ENCODE data around the gene PLA2G4A.

PLA2G4A gene

DNA sequence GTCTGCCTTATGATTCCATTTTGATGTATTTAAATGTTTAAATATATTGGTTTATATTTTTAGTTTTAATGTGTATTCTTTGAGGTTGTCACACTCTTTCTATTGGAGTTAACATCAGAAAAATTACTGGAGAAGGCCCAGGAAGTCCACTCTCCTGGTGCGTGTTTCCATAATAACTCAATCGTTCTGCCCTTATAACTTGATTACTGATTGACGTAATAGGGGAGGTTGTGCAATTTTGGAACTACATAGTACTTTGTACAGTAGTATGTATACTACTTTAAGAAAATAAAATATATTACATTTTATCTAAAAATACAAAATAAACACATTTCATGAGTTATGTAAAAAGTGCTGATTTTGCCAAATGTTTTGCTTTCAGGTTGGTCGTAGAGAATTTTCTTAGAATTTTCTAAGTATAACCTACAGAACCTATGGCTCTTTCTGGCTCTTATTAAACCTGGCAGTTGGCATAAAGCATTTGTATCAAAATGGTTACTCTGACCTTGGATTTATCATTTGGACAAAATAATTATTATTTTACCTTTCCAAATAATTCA lies 5.7 kb downstream of the PLA2G4A start:
- no peak for DNase-seq

DNA sequence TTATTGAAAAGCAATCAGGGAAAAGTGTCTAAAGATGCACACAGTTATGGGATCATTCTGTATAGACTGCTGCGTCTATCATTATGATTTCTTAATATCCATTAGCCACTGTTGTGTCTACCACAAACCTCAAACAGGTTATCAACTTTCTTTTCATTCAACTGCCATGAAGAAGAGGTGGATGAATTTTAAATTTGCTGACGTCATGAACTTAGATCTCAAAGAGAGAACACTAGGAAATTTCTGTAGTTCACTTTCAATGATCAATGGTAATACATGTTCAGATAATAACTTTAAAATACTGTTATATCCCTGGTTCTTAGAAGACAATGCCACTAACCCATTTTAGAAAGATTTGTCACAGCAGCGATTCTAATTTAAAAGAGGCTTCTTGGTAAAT lies 6.7 kb downstream of the PLA2G4A start:
- no peak for DNase-seq

DNA sequence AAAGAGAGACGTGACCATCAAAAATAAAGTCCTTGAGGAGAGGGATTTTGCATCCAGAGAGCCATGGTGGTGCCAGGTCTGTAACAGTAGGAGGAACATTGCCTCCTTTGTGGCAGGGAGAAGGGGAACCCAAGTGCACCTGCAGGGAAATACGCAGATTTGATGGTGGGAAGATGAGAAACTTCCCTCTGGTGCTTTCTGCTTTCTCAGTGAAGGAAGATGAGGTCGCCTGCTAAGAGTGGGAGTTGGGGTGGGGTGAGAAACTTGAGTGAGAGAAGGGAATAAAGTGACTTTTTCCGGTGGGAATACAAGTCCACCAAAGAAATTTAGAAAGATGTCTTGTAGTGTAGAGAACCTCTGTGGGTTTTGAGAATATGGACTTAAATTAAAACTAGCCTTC lies 9.1 kb downstream of the PLA2G4A start:
- DNase-seq: no peak

DNA sequence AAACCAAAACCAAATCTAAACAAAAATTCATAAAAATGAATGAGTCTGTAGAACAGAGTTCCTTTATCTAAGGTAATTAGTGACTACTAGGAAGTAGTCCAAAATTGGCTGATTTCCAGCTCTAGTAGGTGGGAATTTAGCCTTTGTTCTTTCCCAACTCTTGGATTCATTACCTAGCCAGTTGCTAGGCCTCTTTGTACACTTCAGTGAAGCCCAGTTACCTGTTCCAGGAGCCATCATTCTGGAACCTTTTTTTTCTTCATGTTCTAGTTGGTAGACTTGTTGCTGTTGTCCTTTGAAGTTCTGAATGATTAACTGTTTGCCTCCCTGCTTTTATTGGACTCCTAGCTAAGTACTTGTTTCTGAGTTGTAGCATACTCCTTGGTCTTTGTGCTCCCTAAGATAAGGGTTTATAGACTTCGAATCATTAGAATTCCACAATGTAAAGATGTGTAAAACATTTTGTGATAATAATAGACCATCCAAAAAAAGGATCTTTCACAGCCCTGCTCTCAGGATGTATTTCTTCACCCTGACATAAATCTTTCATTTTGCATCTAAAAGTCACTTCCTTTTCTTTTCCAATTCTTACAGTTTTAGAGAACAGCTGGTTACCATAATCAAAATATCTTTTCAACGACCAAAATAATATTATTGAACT lies 9.8 kb downstream of the PLA2G4A start:
- no peak for DNase-seq

DNA sequence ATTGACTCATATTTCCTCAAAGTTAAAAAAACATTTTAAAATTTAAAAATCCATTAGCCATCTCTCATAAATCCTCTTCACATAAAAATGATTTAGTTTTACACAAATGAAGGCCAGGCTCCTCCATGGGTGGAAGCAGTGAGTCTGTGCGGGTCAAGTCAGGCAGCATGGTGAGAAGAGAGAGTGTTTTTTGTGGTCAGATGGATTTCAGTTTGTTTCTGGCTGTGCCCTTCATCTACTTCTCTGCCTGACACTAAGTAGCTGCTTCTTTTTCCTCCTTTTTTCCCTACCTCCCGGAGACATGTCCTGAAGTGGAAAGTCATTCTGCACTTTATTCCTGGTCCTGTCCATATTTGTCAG lies 10.3 kb downstream of the PLA2G4A start:
- DNase-seq: no peak

DNA sequence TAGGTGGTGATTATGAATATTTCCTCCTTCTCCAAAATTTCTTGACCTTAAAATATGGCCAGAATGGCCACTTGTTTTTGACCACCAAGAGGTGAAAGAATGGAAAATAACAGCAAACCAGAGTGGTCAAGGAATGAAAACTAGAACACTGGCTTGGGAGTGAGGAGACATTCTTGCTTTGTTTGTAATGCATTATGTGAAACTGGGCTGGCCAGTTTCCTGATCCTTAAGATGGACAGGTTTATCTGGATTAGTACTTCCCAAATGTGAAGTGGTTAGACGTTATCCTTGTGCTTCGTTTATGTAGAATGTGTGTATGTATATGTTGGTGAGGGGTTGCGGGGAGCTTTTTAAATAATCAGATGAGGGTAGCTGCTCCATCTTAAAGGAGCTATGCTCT lies 12.8 kb downstream of the PLA2G4A start:
- DNase-seq: no peak

DNA sequence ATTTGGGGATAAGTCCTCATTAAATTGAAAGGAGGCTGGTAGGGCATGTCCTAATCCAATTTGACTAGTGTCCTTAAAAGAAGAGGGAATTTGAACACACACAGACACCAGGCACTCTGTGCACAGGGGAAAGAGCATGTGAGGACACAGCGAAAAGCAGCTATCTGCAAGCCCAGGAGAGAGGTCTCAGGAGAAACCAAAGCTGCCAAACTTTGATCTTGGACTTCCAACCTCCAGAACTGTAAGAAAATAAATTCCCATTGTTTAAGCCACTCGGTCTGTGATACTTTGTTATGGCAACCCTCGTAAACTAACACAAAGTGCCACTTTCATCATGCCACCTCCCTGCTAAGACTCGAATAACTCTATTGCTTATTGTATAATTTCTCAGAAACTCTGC lies 13.8 kb downstream of the PLA2G4A start:
- no peak for DNase-seq

DNA sequence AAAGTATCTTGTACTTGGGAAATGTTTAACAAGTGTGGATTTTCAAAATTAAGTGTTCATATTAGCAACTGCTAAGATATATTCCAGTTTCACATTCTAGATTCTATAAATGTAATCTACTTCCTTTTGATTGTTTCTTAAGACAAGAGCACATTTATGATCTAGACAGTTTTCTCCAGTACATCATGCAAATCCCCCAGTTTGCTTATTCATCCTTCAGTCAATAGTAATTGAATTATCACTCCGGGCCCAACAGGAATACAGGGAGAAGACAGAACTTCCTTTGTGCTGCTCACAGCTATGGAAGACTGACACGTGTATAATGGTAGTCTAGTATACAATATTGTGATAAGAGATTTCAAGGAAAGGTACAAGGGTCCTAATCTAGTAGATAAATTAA lies 14.5 kb downstream of the PLA2G4A start:
- DNase-seq: no peak

DNA sequence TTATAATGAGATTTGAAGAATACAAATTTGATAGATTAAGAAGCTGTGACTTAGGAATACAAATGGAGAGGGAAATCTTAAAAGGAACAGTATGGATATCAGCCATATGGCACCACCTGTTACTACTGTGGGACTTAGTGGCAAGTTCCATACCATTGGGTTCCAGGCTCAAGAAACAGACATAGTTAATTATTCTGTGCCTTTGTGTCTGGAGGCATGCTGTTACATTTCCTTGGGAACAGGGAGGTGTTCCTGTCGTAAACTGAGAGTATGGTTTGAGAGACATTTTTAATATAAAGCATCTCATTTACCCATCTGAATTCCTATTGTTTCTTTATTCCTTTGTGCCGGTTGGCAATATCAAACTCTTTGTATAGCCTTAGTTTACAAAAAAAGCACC lies 15.2 kb downstream of the PLA2G4A start:
- DNase-seq: no peak

DNA sequence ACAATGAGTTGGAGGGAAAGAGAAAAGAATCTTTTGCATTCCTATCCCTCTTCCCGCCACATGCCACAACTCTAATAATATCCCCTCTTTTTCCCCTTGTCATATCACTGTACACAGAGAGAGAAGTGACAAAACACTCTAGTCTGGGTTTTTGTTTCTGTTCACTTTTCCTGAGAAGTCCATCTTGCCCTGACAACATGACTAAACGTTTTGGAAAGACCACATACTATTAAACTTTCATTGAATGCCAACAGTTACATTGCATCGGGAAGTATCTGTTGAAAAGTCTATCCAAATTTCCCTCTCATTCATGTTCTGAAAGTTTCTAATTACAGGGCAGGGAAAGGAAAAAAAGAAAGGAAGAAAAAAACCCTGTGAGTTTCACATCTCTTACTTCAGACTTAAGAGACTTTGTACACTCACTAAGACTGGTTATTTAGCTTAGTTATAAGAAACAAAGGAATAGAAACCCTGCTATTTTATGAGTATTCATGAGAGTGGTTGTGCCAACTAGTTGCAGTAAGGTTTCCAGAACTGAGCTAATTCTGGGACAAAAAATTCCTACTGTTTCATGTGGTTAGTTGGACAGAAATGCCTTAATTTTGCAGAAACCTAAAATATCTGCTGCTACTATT lies 16.9 kb downstream of the PLA2G4A start:
- DNase-seq: no peak

DNA sequence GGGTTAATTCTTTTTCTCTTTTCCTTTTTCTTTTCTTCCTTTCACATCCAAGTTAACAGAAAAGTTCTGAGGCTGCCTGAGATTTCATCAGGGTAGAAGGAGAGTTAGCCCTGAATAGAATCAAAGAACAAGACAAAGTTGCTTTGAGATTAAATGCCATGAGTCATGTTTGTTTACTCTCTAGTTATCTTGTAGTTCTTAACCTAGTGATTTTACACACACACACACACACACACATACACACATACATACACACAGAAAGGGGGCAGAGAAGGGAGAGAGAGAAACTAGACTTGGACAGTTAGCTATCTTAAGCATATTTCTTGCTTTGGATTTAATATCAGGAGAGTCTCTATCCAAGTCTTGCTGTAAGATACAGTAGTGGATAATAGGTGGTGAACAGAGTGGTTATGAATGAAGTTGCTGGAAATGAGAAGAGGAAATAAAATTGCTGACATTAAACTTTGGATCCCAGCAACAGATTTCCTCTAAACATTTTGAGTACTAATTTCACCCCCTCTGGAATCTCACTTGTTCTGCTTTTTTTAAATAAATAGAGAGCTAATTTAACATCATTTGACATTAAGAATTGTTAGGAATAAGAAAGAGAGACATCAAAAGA lies 19.9 kb downstream of the PLA2G4A start:
- DNase-seq: no peak

DNA sequence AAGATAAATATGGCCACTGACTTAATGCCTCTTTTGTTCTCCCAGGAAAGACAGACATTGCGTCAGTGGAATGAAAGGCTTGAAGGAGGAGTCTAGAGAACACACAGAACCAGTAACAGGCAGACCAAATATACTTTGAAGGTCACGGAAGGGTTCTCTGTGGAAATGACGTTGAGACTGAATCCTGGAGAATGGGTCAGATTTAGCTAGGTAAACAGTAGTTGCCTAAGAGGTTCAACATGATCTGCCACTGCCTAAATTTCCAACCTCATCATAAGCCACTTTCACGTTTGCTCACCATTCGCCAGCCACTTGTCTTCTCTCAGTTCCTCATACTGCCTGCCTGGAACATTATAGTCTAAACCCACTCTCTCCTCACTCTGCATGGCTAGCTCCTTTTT lies 20.5 kb downstream of the PLA2G4A start:
- DNase-seq: no peak

DNA sequence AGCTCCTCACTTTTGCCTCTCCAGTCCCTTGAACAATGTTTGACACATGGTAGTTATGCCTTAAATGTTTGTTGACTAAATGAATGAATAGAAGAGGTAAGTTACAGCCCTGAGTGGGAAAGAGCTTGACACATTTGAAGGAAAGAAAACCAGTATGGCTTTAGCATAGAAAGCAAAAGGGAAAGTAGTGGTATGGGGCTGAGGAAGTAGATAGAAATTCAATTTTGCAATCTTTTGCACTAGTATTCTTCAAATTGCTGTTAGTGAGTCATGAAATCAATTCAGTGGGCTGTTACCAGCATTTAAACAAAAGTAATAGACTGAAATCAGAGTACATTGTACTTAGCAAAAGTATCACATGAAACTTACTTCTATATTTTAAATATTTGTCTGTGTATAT lies 21.1 kb downstream of the PLA2G4A start:
- no peak for DNase-seq

DNA sequence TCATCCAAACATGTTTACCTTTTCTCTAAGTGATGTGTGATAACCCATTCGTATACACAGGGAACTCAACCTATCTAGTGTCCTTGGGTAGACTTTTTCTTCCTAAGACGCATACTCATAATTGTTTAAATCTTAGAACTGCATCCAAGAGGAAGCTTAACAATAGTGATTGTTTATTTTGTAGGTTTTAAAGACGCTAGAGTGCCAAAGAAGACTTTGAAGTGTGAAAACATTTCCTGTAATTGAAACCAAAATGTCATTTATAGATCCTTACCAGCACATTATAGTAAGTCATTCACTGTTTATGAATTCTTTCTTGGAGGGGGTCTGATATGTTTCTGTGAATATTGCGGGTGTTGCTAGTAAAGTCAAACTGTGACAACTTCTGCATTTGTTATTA lies 25.4 kb downstream of the PLA2G4A start:
- DNase-seq: no peak

DNA sequence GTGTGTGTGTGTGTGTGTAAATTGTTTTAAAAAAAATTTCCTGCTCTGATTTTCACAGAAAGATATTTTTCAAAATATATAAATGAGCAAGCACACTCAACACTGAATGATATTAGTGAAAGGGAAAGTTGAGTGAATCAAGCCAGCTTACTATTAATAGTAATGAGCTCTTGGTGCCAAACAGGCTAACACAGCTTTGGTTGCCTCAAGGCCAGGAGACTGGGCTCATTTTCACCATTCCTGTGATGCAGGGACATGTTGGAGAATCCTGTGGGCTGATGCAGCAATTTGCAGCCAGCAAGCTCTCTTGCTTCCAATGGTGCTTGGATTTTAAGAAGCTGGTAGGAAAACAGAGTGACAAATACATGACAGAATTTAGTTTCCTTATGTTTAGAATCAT lies 30.2 kb downstream of the PLA2G4A start:
- no peak for DNase-seq

DNA sequence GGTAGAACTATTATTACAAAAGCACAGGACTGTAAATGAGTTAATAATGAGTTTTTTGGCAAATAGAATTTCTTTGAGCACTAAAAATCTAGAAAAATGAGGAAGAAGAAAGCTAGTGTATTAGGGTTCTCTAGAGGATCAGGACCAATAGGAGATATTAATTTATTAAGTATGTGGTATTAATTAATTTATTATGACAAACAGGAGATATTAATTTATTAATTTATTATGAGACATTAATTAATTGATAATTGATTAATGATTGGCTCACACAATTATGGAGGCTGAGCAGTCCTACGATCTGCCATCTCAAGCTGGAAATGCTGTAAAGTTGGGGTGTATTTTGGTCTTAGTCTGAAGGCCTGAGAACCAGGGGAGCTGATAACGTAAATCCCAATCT lies 31.2 kb downstream of the PLA2G4A start:
- DNase-seq: no peak

DNA sequence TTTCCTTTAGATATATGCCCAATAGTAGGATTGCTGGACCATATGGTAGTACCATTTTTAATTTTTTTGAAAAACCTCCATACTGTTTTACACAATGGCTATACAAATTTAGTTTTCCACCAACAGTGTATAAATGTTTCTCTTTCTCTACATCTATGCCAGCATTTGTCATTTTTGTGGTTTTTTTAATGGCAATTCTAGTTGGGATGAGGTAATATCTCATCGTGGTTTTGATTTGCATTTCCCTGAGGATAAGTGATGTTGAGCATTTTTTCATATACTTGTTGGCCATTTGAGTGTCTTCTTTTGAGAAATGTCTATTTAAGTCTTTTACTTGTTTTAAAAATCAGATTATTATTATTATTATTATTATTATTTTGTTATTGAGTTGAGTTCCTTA lies 35.5 kb downstream of the PLA2G4A start:
- DNase-seq: no peak

DNA sequence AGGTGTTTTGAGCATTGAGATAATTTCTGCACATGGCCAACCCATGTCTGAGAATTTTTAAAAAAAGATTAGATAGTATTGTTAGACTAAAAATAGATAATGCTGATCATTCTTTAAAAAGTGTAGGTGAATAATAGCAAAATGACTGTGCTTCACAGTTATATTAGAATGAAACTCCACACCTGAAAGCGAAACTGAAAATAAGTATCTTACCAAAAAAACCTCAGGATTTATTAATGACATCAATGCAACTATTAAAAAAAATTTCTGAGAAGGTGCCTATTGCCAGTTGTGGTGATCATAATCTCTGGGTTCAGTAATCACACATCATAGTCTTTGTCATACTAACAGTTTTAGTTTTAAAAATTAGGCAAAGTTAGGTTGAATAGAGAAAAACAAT lies 36.5 kb downstream of the PLA2G4A start:
- no peak for DNase-seq

DNA sequence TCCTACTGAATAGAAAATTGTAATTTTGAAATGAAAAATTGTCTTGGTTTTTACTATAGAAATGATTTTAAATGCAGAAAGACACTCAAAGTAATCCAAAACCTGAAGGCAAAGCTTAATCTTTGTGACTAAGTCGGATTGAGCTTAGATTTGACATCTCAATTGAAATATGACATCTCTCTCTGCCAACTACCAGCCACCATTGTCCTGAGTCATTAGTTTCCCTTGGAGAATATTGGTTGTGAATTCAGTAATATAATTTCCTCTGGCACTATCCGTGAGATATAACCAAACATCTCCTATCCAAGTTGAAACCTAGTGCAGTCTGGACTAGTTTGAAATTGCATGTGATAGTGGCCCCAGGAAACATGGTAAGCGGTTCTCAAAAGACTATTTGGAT lies 37.1 kb downstream of the PLA2G4A start:
- no peak for DNase-seq

DNA sequence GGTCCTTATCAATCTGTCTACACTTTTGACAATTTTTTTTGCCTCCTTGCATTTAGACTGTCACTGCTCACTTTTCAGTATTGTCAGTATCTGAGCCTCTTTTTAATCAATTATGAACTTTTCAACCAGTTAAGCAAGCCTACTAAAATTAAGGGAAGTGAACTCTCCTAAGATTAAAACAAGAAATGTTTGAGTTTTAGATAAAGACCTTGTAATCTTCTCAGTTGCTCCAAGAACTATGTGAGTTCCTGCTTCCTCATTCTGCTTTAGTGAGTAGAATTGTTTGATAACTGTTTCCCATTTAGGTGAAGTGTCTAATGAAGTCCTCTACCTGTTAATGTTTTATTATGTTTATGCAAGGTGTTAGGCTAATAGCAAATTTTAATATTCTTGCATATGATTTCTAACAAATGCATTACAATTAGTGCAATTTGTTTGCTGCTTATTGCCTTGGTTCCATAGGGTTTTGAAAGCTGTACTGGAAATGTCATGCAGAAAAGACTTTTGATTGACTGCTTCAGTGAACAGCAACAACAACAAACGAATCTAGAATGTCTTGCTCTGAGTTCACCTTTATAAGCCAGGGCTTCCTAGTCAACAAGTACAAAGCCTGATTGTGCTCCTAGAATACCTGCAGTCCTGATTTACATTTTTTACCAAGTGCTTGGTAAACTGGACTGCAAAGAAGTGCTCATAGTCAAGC lies 40.9 kb downstream of the PLA2G4A start:
- DNase-seq: no peak

DNA sequence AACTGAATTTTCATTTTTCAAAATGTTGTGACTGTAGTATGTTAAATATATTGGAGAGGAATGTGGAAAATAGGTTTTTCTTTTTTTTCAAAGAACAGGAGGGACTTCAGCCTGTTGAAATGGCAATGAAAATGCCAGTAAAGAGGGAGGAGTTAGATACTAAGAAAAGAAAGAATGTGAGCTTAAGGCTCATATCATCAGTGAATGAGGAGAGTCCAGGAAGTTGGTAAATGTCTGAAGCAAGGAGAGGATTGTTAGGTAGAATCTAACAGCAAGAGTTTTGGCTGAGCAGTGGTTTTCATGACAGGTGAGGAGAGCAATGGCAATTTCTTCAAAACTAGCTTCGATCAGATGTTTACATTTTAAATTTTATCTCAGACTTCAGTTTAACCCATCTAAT lies 43.0 kb downstream of the PLA2G4A start:
- no peak for DNase-seq

DNA sequence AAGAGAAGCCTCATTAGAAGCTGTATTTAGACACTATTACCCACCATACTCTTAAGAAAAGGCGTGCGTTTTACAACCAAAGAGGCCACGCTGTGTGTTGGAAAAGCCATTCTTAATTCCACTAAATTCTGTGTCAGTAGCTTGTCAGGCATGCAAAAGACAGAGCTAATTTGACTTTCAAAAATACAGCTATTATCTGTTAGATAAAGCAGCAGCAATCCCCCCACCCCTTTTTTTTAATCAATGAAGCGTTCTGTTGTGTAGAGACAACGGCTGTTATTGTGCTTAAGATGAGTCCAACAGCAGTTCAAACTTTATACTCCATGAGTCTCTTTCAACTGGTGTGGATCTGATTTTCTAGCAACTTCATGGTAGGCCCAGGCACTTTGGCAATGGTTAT lies 43.5 kb downstream of the PLA2G4A start:
- no peak for DNase-seq

DNA sequence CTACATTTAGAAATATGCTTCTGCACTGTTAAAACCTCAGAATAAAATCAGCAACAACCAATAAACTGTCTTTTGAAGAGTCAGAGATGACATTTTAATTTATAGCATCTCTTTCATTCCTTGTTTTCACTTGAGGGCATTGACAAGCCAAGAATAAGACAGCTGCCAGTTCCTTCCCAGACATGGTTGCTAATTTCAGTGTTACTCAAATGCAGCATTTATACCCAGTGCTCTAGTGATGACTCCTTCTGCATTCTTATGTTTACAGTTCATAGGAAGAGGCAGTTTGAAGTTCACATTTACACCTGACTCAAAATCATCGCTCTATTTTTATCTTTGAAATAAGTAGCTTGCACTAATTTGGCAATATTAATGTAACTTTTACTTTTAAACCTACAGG lies 44.9 kb downstream of the PLA2G4A start:
- no peak for DNase-seq

All from activated naive CD4-positive, alpha-beta T cell (primary cell).